BE2C (cell line): Measurements from ENCODE around the gene CUL4A.

Experiments used
- DNase-seq: peaks from one replicate; pipeline ENCODE4 v3.0.0-alpha.2; 2020
- H3K27me3 ChIP-seq: fragments of 250-450 bp; sonication (Bioruptor Pico); 2 replicates; pipeline ENCODE4 v1.5.1; 2020; ENCODE audit warnings: mild to moderate bottlenecking
- H3K36me3 ChIP-seq: fragments of 250-450 bp; sonication (Bioruptor Pico); 2 replicates; pipeline ENCODE4 v1.5.1; 2020; ENCODE audit warnings: mild to moderate bottlenecking
- H3K4me1 ChIP-seq: fragments of 250-450 bp; sonication (Bioruptor Pico); 2 replicates; pipeline ENCODE4 v1.5.1; 2020
- H3K4me3 ChIP-seq: 2 replicates; pipeline ENCODE4 v1.5.1; 2011; ENCODE audit warnings: low read depth, low read length
- H3K9me3 ChIP-seq: fragments of 250-450 bp; sonication (Bioruptor Pico); 2 replicates; pipeline ENCODE4 v1.5.1; 2020
- CTCF ChIP-seq: IDR thresholded peaks from 2 replicates; pipeline ENCODE4 v1.5.1; 2012; ENCODE audit warnings: mild to moderate bottlenecking, low read depth, low read length

Gene CUL4A

GRCh38 chr13:113190181-113190580 lies 19.2 kb upstream of the CUL4A start:
- H3K9me3 ChIP-seq = no peaks in the 10 kb centered on the region
- H3K4me1 ChIP-seq = peaks cover 7% of the 10 kb centered on the region
- H3K4me3 ChIP-seq = no peak overlapping the region
- peaks cover 65% of the 10 kb centered on the region for H3K36me3 ChIP-seq
- H3K27me3 ChIP-seq = no peaks in the 10 kb centered on the region
- DNase-seq = no peak
- TF ChIP-seq CTCF = no peak

- H3K36me3 ChIP-seq = peaks cover 78% of the 10 kb centered on the region
- TF ChIP-seq CTCF = no peak
- H3K27me3 ChIP-seq = no peaks in the 10 kb centered on the region
- no peaks in the 10 kb centered on the region for H3K9me3 ChIP-seq
- no peak for DNase-seq
- H3K4me1 ChIP-seq = peaks cover 6% of the 10 kb centered on the region
- H3K4me3 ChIP-seq = no peak overlapping the region
Measured at GRCh38 chr13:113192279-113192678, 17.1 kb upstream of the CUL4A start.

GRCh38 chr13:113192902-113193301 lies 16.5 kb upstream of the CUL4A start:
- no peak for DNase-seq
- Histone ChIP-seq H3K27me3 (no peaks in the 10 kb centered on the region), H3K4me3 (no peak overlapping the region), H3K4me1 (peaks cover 3% of the 10 kb centered on the region), H3K9me3 (no peaks in the 10 kb centered on the region), H3K36me3 (peaks cover 83% of the 10 kb centered on the region)
- TF ChIP-seq CTCF = no peak

- DNase-seq = no peak
- no peak overlapping the region for H3K4me3 ChIP-seq
- no peak for TF ChIP-seq CTCF
- H3K36me3 ChIP-seq = peaks cover 88% of the 10 kb centered on the region
- H3K9me3 ChIP-seq = no peaks in the 10 kb centered on the region
- no peaks in the 10 kb centered on the region for H3K4me1 ChIP-seq
- H3K27me3 ChIP-seq = no peaks in the 10 kb centered on the region
Measured at GRCh38 chr13:113195360-113195759, 14.1 kb upstream of the CUL4A start.

- Histone ChIP-seq H3K36me3 (peaks cover 74% of the 10 kb centered on the region), H3K9me3 (no peaks in the 10 kb centered on the region), H3K4me3 (no peak overlapping the region), H3K4me1 (no peaks in the 10 kb centered on the region), H3K27me3 (no peaks in the 10 kb centered on the region)
- no peak for DNase-seq
- TF ChIP-seq CTCF = no peak
Measured at GRCh38 chr13:113196970-113197737, 12.3 kb upstream of the CUL4A start.

GRCh38 chr13:113201815-113202214 lies 7.6 kb upstream of the CUL4A start:
- H3K36me3 ChIP-seq = peaks cover 56% of the 10 kb centered on the region
- no peak for TF ChIP-seq CTCF
- H3K4me1 ChIP-seq = peaks cover 5% of the 10 kb centered on the region
- no peaks in the 10 kb centered on the region for H3K27me3 ChIP-seq
- H3K9me3 ChIP-seq = no peaks in the 10 kb centered on the region
- no peak overlapping the region for H3K4me3 ChIP-seq
- DNase-seq = no peak
